Activated T-helper 1 cell treated with Interleukin-2 at 50 U/mL for 16 hours (primary cell): ENCODE data around the gene MDH2.
"Not testable (repeated sequence)": the region's sequence is repeated elsewhere in the genome, so short reads cannot be mapped to it uniquely, and the experiment has no call there.

ENCODE experiments used
- DNase-seq: peaks from one replicate; pipeline ENCODE4 v3.0.0-alpha.2; 2020; ENCODE audit warnings: low read depth

The MDH2 gene

GRCh38 chr7:76048668-76048988 is 722 bp downstream of the MDH2 start:
- no peak for DNase-seq

- no peak for DNase-seq
These were observed 1.4 kb downstream of the MDH2 start for GRCh38 chr7:76049295-76049694.

GRCh38 chr7:76050545-76050944 is 2.6 kb downstream of the MDH2 start:
- DNase-seq: no peak

GRCh38 chr7:76051840-76052239 is 3.9 kb downstream of the MDH2 start:
- DNase-seq: no peak

- DNase-seq: not testable (repeated sequence)
These were observed 4.8 kb downstream of the MDH2 start for GRCh38 chr7:76052681-76053080.

- no peak for DNase-seq
These were observed 5.6 kb downstream of the MDH2 start for GRCh38 chr7:76053461-76053860.

- no peak for DNase-seq
These were observed 6.5 kb downstream of the MDH2 start for GRCh38 chr7:76054123-76055120.

- no peak for DNase-seq
These were observed 8.3 kb downstream of the MDH2 start for GRCh38 chr7:76056241-76056640.

- no peak for DNase-seq
These were observed 9.4 kb downstream of the MDH2 start for GRCh38 chr7:76057103-76057812.

- no peak for DNase-seq
These were observed 9.9 kb downstream of the MDH2 start for GRCh38 chr7:76057813-76058145.

- not testable (repeated sequence) for DNase-seq
These were observed 10.8 kb downstream of the MDH2 start for GRCh38 chr7:76058745-76059144.

GRCh38 chr7:76060842-76061241 is 12.9 kb downstream of the MDH2 start:
- no peak for DNase-seq

- DNase-seq: no peak
These were observed 14.3 kb downstream of the MDH2 start for GRCh38 chr7:76062254-76062653.

GRCh38 chr7:76063114-76063513 is 15.2 kb downstream of the MDH2 start:
- DNase-seq: no peak

- DNase-seq: no peak
These were observed 15.6 kb downstream of the MDH2 start for GRCh38 chr7:76063525-76063924.

GRCh38 chr7:76064208-76064970 is 16.5 kb downstream of the MDH2 start:
- DNase-seq: no peak

- DNase-seq: no peak
These were observed 17.2 kb downstream of the MDH2 start for GRCh38 chr7:76065016-76065612.

- no peak for DNase-seq
These were observed 19.0 kb downstream of the MDH2 start for GRCh38 chr7:76066716-76067503.

GRCh38 chr7:76069238-76069638 is 21.3 kb downstream of the MDH2 start:
- DNase-seq: no peak

GRCh38 chr7:76071316-76072242 is 23.7 kb downstream of the MDH2 start:
- DNase-seq: no peak
